HG02642 (cell line): ENCODE data around the gene C11orf54.
"Not testable (repeated sequence)": the region's sequence is repeated elsewhere in the genome, so short reads cannot be mapped to it uniquely, and the experiment has no call there.

ENCODE experiments used
- ATAC-seq: cut with Tn5 transposase; IDR thresholded peaks from one replicate; pipeline ENCODE4 v1.9.1; 2021; ENCODE audit warnings: mild to moderate bottlenecking; ENCODE audit not compliant: unreplicated experiment, poor library complexity

Gene C11orf54

DNA sequence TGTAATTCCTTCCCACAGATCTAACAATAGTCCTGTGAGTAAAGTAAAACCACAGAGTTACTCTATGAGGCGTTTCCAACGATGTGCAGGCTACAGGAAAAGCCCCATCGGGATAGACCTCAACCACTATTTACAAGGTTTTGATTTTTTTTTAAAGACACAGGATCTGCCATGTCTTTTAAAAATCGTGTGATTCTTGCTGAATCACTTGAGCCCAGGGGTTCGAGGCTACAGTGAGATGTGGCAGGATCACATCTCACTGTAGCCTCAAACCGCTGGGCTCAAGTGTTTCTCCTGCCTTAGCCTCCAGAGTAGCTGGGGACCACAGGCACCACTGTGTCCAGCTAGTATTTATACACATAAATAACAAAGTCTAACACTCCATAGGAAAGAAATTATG lies 8.0 kb upstream of the C11orf54 start:
- ATAC-seq, result no peak

DNA sequence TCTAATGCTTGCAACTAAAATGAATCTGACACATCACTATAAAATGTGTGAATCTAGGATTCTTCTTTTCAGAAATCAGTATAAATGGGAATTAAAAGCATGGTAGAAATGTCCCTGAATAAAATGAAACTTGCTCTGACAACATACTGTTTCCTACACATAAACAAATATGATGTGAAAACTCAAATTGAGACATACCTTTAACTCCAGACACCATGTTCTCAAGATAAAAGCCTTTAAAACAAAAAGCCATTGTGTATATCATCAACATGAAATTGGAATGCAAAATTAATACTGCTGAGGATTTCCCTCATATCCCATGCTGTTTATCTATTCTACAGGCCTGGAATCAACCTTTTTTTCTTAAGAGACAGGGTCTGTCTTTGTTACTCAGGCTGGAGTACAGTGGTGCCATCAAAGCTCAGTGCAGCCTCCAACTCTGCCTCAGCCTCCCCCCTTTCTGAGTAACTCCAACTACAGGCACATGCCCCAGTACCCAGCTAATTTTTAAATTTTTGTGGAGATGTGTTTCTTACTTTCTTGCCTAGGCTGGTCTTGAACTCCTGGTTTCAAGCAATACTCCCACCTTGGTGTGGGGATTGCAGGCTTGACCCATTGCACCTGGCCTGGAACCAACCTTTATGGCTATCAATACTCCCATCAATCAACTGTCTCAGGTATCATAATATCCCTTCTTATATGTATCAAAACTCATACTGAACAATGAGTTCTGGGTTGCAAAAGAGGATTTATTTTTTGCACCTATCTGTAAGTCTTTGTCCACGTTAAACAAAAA lies 6.8 kb upstream of the C11orf54 start:
- no peak for ATAC-seq

DNA sequence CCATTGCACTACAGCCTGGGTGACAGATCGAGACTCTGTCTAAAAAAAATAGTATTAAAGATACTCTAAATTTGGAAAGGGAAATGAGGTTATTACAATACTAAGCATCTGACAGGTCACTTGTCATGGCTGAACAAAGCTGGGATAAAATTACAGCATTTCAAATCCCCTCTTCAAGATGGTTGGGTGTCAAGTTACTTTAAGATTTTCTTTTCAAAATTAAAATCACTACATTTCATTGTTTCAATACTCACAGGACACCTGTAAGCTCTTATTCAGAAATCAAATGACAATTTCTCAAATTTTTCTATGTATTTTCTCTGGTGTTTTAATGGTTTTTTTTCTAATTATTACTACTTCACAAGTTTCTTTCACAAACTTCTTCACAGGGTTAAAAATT lies 5.8 kb upstream of the C11orf54 start:
- ATAC-seq, result no peak

DNA sequence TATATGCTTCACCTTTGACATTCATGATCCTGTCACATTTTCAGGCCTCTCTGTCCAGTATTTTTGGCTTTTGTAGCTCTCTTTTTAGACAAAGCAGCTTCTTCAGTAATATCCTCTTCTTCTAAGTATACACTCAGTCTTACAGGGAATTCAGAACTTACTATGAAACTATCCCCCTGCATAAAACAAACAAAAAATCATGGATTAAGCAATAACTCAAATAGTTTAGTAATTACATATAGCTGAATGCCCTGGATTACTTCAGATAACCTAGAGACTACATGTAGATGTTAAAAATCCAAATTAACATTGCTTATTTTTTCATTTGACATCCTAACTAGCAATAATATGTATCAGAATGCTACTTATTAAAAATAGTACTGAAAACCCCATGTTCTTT lies 5.3 kb upstream of the C11orf54 start:
- no peak for ATAC-seq

DNA sequence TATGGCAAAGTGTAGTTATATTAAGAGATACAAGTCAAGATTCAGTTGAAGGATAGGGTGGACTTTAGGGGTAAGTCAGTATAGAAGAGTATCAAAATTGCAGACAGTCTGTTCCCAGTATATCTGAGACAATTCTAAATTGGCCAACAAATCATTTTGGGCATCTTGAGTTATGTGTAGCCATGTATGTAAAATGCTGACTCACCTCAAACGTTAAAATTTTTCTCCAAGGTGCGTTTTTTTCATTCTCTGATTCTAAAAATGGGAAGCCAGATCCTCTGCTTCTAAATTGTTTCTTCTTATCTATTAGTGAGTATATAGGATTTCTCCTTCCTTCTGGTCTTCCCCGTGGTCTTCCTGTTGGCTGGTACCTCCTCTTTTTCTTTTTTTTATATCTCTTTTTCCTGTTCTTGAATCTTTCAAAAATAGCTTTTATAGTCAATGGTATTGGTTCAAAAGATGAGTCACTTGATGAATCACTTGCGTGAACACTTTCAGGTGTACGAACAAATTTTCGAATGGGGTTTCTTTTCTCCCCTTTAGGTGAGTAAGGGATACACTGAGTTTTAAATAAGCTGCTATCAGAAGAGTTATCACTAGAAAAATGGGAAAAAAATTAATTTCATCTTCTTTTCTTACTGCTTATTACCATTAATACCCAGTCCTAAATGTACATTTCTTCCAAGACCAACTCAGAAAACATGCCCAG lies 3.4 kb upstream of the C11orf54 start:
- ATAC-seq, result no peak

DNA sequence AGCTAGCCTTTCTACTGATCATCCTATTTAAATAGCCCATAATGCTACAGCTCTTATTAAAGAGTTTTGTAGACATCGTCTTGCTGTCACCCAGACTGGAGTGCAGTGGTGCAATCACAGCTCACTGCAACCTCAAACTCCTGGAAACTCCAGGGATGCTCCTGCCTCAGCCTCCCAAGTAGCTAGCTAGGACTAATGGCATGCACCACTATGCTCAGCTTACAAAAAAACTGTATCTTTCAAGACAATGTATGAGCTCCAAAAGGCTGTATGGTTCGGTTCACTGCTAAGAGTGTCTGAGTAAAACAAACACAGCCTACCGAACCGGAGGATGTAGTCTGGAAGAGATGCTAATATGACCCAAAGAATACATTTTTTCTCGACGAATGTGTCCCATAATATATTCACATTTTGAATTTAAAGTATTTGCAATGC lies 2.8 kb upstream of the C11orf54 start:
- no peak for ATAC-seq

DNA sequence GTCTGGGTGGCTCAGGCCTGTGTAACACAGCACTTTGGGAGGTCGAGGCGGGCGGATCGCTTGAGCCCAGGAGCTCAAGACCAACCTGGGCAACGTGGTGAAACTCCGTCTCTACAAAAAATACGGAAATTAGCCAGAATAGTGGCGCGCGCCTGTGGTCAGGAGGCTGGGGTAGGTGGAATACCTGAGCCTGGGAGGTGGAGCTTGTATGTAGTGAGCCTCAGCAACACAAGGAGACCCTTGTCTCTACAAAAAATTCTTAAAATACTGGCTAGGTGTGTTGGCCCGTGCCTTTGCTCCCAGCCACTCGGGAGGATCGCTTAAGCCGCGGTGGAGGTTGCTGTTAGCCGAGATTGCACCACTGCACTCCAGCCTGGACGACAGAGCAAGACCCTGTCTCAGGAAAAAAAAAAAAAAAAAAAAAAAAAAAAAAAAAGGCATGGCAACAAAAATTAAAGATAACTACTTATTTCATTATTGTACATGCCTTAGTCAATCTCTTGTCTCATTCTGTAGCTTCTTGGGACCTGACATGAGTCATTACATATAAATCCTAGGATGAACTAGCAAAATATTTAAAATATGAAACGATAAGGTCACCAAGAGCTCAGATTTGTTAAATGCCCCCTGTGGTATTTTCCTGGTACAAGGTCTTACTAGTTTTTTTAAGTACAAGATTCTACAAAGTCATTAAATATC lies 1.3 kb upstream of the C11orf54 start:
- ATAC-seq, result peak; percentile 18

DNA sequence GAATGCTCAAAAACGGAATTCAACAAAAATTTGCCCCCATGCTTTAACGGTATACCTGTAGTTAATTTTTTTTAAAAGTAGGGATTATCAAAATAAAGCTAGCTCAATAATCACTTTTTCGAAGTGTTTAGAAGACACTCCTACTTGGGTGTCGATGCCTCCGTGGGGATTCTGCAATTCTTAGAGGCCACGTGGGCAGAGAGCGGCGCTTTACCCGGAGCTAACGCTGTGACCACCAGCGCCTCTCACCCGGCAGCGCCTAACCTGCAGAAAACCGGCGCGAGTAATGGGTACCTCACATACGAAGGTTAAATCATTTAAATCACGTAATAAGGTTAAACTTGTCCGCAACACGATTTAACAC lies 760 bp upstream of the C11orf54 start:
- peak; percentile 42 for ATAC-seq

DNA sequence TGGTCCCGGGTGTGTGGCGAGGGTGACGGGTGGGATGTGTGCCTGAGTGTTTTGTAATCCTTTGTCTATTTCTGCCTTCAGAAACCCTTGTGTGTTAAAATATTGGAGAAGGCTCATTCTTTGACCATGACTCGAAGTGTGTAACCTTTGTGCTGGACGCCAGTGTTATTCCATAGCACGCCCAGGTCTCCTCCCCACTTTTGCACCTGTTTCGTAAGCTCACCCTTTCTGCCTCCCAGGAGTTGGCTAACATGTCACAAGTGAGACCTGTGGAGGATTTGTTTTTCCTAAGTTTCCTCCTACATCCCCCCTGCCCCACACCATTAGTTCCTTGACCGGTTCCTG lies 382 bp downstream of the C11orf54 start:
- ATAC-seq, result peak; percentile 8

DNA sequence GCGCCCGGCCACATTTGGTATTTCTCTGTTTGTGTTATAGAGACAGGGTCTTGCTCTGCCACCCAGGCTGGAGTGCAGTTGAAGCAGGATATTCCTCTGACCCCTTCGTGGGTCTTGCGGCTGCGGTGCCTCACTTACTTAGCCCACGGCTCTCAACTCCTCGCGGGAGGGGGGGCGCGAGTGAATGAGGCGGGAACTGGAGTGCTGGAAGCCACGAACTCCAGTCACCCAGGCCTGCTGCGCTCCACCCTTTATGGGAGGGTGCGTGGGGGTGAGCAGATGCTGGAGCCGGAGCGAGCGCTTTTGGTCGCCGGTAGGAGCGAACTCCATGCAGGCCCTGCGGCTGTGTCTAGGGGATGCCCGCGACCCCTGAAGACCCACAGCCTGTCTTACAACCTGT lies 1.8 kb downstream of the C11orf54 start:
- no peak for ATAC-seq

DNA sequence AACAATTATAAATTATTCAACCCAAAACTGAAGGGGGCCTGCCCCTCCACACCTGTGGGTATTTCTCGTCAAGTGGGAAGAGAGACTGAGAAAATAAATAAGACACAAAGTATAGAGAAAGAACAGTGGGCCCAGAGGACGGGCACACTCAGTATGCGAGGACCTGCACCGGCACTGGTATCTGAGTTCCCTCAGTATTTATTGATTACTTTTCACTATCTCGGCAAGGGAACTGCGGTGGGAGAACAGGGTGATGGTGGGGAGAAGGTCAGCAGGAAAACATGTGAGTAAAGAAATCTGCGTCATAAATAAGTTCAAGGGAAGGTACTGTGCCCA lies 3.2 kb downstream of the C11orf54 start:
- no peak for ATAC-seq

DNA sequence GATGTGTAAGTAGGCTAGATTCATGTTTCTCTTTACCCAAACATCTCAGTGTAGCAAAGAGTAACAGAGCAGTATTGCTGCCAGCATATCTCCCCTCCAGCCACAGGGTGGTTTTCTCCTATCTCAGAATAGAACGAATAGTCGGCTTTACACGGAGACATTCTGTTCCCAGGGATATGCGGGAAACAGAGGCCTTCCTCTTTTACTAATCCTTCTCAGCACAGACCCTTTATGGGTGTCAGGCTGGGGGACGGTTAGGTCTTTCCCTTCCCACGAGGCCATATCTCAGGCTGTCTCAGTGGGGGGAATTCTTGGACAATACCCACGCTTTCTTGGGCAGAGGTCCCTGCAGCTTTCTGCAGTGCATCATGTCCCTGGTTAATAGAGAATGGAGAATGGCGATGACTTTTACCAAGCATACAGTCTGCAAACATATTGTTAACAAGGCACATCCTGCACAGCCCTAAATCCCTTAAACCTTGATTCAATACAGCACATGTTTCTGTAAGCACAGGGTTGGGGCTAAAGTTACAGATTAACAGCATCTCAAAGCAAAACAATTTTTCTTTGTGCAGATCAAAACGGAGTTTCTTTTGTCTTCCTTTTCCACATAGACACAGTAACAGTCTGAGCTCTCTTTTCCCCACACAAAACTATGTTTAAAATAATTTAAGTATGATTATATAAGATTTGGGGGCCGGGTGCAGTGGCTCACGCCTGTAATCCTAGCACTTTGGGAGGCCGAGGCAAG lies 3.7 kb downstream of the C11orf54 start:
- ATAC-seq, result not testable (repeated sequence)

DNA sequence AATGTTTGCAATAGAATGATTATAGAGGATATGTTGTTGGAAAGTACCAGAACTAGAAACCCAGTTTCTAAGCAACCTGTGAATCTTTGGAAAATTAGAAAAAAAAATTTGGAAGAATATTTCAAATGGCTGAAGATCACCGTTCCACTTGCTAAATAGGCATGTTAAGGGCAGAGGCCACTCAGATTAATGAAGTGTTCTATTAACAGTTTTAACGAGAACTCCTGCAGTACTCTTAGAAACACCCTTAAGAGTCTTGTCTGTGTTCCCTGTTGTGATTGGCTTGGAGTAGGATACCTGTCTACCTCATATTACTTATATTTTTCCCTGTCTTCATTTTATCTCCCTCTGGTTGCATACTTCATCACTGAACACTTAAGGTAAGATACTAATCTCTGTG lies 4.6 kb downstream of the C11orf54 start:
- no peak for ATAC-seq

DNA sequence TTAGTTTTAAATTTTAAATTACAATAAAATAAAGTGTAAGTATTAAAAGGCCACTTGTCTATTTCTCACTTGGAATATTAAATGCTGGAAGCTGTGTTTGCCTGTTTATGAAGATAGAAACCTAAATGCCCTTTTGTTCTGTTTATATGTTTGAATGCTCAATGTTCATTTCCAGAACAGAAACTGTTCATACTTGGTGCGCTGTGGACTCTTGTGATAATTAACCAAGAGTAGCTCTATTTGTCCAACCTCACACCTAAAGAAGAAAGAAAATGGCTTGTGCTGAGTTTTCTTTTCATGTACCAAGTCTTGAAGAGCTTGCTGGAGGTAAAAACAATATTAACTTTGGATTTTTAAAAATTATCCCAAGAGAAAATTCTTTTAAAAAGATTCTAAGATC lies 5.7 kb downstream of the C11orf54 start:
- ATAC-seq, result peak; percentile 76

DNA sequence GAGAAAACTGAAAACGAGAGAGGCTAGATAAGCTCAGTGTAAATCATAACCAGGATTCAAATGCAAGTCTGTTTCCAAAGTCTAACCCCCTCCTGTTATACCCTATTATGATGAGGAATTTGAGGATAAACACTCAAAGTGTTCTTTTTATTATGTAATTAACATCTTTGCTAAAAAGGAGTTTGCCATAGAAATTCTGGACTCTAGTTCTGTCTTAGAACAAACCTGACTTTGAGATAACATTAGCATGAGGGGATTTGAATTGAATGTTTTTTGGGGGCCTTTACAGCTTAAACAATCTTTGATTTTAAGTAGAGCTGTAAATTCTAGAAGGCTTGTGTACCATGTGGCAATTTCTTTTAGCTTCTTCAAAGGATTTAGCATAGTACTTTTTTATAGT lies 9.5 kb downstream of the C11orf54 start:
- no peak for ATAC-seq

DNA sequence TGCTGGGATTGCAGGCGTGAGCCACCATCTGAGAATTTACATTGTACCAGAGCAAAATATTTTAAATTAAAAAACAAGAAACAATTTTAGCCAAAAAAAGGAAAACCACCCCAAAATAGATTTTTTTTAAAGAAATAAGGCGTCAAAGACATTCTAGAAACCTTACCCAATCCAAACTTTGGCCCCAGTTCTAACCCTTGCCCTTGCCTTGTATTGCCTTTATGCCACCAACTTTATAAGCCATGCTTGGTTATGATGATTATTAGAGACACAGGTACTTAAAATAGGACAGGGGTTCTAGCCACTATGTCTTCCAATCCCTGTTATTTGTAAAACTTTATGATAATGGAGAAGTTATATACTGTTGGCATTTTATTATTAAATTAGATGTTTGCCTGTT lies 11.8 kb downstream of the C11orf54 start:
- no peak for ATAC-seq

DNA sequence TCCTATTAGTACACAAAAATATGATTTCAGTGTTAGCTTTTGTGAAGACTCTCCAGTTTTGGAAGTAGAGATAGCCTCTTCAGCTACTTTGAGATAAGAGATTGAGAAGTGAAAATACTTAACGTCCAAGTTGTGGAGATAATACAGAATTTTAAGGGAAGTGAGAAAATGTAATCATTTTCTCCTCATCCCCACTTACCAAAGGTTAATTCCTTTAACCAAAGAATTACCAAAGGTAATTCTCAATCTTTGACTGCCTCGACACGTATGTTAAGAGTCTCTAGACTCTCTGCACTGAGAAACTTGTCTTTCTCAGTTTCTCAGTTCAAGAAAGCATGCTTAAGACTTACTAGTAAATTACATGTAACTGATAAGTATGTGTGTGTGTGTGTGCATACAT lies 15.3 kb downstream of the C11orf54 start:
- no peak for ATAC-seq

DNA sequence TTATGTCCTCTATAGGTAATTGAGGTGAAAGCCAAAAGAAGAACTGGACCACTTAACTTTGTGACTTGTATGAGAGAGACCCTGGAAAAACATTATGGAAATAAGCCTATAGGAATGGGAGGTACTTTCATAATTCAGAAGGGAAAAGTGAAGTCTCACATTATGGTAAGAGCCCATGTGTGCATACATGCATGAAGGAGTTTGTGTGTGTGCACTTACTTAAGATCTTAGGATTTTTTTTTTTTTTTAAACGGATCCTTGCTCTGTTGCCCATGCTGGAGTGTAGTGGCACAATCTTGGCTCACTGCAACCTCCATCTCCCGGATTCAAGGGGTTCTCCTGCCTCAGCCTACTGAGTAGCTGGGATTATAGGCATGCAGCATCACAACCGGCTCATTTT lies 15.8 kb downstream of the C11orf54 start:
- no peak for ATAC-seq

DNA sequence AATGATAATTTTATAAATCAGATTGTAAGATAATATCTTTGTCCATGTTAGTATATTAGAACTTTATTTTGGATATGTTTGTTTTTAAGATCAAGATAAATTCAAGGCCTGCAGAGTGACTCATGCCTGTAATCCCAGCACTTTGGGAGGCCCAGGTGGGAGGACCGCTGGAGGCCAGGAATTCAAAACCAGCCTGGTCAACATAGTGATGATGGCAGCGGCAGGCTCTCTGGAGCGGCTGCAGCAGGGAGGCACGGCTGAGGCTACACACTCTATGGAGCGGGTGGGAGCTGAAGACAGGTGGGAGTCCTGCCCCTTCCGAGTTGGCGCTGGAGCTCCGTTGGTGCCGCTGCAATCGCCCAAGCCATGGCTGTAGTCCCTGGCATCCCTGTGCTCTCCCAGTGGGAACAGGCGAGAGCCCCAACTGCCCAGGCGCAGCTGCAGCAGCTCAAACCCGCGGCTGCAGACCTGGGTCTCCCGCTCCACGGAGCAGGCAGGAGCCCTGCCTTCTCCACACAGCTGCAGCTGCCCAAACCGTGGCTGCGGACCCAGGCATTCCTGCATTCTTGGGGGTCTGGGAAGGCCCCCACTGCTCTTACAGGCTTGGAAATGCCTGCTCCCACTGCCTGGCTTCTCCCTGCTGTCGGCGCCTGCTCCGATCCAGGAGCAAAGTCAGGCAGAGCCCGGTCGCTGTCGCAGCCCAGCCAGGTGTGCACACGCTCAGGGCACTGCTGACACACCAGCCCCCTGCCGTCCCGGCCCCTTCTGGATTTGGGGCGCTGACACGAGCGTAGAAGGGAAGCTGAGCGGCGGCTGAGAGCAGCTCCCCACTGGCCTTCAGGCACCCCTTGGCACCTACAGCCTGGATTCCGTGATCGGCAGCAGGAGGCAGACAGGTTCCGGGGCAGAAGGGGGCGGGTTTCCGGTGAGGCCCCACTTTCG lies 16.7 kb downstream of the C11orf54 start:
- ATAC-seq, result no peak

DNA sequence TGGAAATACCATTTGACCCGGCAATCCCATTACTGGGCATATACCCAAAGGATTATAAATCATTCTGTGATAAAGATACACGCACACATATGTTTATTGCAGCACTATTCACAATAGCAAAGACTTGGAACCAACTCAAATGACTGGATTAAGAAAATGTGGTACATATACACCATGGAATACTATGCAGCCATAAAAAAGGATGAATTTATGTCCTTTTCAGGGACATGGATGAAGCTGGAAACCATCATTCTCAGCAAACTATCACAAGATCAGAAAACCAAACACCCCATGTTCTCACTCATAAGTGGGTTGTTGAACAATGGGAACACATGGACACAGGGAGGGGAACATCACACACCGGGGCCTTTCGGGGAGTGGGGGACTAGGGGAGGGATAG lies 17.7 kb downstream of the C11orf54 start:
- ATAC-seq, result not testable (repeated sequence)
